Measurements from ENCODE around the gene TMPRSS2.

Gene TMPRSS2

DNA sequence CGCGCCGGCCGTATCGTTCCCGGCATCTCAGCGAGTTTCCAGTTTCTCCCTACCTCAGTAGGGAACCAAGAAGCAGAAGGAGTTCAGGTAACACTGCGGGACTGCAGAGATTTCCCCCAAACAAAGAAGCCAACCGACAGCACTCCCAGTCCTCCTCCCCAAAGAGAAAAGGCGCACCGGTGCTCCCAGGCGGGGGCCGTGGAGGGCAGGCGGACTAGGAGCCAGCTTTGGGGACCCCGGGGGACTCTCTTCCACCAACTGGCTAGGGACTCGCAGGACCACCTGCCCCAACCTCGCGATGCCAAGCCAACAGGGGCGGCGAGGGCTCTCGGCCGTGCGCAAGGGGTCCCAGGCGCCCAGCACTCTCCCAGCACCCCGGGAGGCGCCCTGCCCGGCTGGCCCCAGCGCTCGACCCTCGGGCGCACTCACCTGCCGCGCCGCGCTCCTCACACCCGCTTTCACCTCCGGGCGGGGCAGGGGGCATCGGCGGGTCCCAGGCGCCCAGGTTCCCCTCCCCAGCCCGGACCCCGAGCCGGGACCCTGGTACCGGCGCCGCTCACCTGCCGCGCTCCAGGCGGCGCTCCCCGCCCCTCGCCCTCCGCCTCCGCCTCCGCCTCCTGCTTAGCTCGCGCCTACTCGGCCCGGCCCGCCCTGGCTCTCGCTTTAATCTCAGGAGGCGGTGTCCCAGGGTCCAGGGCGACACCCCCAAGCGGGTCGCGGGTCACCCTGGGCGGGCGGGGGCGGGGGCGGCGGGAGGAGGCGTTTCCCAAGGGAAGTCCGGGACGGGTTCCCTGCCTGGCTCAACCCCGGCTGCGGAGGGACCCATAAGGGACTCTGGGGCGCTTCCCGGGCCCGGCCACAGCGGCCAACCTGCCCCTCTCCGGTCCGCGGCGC lies at the start of gene TMPRSS2:
Gene TMPRSS2, minus strand, starts transcription at position 638 of the 894 bp plus-strand sequence. CDS start 10,025 bp downstream, outside the sequence.
- DNase-seq (ENCODE audit: low spot score), result no peak

DNA sequence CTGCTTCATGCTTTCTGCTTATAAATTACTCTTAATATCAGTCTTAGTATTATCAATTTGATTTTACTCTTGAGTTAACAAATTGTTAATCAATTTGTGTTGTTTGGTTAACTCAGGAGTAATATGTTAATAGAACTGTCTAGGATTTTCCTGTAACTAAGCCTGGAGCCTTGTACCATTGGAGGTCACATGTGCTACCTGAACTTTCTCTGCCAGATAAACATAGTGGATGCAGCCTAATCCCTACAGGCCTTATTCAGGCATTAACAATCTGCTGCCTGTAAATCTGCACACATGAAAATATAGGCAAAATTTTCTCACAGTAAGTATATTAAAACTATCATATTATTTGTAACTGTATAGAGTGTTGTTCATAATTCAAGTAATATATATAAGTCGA lies 47.1 kb upstream of the TMPRSS2 start:
- DNase-seq (ENCODE audit: low spot score), result no peak

DNA sequence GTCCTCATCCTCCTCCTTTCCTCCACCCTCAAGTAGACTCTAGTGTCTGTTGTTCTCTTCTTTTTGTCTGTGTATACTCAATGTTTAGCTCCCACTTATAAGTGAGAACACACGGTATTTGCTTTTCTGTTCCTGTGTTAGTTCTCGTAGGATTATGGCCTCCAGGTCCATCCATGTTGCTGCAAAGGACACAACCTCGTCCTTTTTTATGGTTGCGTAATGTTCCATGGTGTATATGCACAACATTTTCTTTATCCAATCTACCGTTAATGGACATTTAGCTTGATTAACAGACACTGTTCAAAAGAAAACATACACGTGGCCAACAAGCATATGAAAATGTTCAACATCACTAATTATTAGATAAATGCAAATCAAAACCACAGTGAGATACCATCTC lies 44.3 kb upstream of the TMPRSS2 start:
- no peak for DNase-seq (ENCODE audit: low spot score)

DNA sequence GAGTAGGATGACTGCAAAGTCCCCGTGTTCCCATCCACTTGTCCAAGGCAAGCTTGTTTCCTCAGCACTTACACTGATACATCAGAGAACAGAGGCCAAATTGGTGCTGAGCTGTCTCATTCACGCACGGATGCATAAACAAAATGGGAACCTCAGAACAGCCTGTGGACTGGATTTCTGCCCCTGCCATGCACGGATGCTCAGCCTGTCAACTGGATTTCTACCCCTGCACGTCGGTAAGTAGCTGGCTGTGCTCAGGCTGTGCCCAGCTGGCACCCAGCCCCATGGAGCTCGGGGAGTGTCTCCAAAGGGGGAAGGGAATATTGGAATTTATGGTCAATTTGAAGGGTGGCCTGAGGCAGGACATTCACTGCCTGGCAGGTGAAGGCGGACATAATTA lies 40.8 kb upstream of the TMPRSS2 start:
- no peak for DNase-seq (ENCODE audit: low spot score)

DNA sequence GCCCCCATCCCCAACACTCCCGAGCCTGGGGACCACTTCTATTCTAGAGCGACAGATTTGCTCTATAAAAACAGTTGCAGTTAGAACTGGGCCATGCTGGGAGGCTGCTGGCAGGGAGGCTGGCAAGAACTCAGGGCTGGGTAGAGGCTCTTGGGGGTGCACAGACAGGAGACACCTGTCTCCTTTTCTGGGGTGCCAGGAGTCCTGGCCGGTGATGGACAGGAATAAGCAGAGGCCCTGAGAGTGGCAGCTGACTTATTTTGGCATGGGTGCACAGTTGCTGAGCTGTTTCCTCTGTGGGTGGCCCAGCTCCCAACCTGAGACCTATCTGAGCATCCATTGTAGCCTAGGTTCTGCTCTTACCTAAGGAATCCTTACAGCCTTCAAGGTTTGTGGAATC lies 39.2 kb upstream of the TMPRSS2 start:
- no peak for DNase-seq (ENCODE audit: low spot score)

DNA sequence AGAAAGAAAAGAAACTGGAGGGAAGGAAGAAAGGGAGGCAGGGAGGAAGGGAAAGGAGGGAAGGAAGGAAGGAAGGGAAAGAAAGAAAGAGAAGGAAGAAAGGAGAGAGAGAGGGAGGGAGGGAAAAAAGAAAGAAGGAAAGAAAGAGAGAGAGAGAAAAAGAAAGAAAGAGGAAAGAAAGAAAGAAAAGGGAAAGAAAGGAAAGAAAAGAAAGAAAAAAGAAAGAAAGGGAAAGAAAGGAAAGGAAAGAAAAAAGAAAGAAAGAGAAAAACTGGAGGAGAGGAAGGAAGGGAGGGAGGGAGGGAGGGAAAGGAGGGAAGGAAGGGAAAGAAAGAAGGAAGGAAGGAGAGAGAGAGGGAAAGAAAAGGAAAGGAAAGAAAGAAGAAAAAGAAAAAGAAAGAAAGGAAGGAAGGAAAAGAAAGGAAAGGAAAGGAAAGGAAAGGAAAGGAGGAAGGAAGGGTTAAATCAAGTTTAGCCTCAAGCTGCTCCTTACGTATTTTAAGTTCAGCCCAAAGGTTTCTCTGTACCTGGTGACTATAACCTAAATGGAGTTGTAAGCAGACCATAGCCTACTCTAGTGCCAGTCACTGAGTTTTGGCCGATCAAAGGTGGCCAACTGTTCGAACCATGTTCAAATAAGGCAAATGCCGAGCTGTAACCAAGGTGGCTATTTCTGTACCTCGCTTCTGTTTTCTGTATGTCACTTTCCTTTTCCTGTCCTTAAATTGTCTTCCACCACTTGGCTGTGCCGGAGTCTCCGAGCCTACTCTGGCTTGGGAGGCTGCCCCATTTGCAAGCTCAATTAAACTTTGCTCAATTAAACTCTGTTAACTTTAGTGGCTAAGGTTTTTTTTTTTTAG lies 37.8 kb upstream of the TMPRSS2 start:
- DNase-seq (ENCODE audit: low spot score), result no peak

DNA sequence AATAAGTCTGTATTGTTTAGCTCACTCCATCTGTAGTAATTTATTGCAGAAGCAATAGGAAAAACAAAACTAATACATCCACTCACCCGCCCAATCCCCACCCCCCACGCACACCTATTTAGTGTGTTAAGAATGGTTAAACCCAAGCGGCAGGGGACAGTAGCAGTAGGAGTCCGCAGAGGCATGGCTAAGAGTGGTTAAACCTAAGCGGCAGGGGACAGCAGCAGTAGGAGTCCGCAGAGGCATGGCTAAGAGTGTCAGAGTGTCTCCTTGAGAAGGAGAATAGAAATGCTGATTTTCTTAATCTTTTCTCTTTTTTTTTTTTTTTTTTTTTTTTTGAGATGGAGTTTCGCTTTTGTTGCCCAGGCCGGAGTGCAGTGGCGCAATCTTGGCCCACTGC lies 34.8 kb upstream of the TMPRSS2 start:
- DNase-seq (ENCODE audit: low spot score), result no peak

DNA sequence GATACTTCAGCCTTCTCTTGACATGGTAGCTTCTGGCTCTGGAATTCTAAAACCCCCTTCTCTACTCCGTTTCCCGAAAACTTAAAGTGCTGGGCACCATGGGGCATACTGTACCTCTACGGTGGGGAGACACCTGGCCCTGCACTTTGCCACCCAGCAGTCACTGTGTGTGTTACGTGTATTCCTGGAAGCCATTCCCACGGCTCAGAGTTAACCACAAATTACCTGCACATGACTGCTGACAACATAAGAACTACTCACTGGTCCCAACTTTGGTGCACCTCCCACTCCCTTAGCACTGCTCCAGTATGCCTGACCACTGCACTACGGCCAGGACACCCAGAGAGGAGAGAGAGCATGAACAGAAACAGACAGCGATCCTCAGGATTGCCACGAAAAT lies 29.4 kb upstream of the TMPRSS2 start:
- no peak for DNase-seq (ENCODE audit: low spot score)

DNA sequence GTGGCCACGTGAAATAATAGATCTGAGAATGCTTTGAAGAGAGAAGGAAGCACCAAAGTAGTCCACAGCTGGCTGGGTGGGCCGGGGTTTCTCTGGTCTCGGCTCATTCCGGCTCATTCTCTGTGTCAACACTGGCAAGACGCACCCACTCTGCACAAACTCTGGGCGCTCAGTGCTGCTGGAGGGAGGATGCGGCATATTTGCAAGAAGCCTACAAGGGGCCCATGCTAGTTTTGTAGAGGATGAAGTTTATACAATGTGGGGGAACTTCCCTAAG lies 28.8 kb upstream of the TMPRSS2 start:
- no peak for DNase-seq (ENCODE audit: low spot score)

DNA sequence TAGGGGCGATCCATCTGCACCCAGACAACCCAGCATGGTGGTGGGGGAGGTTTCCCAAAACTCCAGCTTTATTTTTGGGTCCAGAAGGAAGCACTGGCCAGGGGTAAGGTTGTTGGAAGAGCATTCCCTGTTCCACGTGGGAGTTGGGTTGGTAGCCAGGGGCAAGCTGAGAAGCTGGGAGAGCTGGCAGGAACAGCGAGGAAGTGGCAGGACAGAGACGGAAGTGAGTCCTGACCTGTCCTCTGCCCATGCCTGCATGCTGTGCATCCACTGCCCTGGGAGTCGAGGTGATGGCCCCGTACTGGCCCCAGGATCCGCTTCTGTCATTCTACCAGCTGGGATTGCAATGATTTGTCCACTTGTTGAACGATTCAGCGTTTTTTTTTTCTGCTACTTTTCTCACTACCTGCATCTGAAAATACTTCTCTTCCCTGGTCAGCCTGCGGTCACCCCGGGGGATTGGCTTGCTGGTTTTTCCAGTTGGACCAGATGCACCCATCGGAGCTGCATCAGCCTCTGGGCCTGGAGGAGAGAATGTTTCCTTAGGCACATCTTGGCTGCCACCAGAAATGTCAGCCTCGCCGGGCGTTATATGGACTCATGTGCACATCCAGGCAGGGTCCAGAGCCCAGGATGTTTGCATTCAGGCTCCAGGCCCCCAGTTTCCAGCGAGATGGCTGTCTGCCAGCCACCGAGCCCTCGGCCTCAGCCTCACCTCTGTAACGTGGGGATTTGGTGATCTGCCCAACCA lies 28.3 kb upstream of the TMPRSS2 start:
- no peak for DNase-seq (ENCODE audit: low spot score)

DNA sequence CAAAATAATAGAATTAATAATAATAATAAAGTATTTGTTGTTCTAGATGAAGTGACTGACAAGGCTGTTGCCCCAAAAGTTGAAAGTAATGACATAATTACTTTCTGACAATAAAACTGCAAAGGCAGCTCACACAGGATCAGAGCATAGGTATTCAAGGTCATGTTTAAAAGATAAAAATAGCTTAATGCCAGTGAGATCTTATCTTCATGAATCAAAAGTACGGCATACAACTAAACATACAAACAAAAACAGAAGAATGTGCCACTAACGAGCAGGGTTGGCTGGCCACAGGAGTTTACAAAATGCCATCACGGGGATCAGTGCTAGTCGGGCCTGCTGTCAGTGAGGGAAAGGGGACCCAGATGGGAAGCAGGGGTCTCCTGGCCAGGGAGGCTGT lies 22.4 kb upstream of the TMPRSS2 start:
- DNase-seq (ENCODE audit: low spot score), result no peak

DNA sequence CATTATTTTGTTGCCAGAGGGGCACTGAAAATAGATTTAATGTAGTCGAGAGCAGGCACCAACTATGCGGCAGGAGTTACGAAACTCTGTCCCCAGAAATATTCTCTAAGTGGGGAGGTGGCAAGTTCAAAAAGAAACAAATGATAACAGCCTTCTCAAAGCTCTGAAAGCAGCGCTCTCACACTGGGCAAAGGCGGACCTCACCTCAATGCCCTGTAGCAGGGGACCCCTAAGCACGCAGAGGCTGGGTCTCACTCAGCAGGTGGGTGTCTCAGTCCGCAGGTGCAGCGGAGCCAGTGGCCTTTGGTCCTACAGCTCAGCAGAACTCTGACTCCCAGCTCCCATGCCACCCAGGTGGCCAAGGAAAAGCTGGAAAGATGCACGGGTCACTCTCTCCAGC lies 21.8 kb upstream of the TMPRSS2 start:
- DNase-seq (ENCODE audit: low spot score), result no peak

DNA sequence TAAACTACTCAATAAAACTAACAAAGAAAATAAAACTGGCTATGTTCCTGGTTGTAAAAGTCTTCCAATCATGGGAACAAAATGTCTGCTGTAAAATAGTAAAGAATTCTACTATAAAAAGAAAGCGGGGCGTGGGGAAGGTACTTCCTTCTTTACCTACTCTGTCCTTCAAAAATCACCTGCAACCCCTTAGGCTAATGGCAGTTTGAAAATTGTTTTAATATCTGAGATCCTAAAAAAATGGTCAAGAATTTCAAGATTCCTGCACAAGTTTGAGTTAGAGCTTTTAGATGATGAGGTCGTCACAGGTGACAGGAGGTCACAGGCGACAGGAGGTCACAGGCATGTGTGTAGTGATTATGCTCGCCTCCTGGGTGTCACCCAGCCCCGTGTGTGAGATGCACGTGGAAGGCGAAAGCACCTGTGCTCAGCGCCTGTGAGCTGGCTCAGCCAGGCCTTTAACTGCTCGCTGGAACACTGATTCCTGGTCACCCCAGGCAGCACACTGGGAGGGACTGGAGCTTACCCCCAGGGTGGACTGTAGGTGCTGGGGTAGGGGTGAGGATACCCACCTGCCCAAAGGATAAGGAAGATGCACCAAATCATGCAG lies 18.6 kb upstream of the TMPRSS2 start:
- DNase-seq (ENCODE audit: low spot score), result no peak

DNA sequence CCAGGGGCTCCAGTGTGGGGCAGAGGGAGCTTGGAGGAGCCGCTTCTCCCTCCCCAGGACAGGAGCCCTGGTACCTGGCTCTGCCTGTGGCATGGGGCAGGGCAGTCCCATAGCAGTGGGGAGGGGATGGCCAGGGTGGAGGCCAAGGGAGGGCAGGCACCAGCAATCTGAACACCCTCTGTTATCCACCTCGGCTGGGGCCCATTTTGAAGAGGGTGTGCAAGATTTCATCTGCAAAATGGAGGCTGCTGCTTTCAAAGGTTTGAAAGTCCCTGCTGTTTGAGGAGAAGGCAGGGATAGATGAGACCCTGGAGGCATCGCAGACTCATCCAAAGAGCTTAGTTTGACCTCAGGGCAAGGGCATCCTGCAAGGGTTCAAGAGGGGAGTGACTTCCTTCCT lies 15.2 kb upstream of the TMPRSS2 start:
- no peak for DNase-seq (ENCODE audit: low spot score)

DNA sequence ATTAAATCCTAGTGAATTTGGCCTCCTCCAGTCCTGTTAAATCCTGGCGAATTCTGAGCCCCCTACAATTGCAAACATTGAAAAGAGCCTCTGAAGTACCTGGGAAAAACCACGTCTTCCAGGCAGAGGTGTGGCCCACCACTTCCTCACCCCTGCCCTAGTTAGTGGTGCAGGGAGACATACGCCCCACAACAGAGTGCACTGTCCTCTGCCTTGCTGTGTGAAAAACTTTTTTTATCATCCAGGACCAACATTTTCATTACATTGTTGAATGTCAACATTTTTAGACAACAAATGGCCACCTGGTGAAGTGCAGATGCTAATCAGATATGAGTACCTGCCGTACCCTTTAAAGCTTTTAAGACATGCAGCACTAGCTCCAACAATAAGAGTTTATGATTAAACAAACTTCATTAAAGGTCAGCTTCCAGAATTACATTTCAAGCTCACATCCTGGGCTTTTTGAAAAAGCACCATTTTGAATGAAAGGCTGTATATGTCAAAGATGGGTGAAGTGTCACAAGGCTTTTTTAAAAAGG lies 13.6 kb upstream of the TMPRSS2 start:
- no peak for DNase-seq (ENCODE audit: low spot score)

DNA sequence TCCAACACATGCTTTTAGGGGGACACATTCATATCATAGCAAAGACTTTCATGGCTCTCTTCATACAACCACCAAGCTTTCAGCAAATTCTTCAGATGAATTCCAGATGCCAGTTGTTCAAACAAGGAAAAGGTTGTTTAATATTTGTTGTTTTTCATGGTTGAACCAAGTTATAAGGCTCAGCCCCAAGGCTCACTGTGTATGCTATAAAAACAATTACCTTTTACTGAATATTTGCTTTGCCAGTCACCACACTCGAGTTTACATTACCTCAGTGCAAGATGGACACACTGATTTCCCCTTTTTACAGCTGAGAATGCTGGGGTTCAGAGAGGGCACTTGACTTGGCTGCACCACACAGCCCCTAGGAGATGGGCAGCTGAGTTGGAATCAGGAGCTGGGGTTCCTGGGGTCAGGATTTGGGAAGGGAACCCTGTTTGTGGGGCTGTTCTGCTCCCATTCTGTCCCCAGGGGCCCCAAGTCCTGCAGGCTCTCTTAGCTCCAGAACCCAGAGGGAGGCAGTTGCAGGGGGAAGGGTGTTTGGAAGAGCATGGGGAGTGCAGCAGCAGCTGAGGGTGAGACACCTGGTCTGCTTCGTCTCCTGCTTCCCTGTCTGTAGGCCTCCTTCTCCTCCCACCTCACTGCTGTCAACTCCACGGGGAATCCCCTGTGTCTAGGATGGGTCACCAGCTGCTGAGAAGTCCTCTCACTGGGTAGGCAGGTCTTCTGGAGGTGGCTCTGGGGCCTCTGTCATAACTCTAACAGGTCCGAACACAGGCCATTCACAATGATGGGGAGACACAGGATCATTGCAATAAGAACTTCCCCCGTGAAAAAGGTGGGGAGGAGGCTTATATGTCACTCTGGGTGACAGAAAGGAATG lies 12.8 kb upstream of the TMPRSS2 start:
- DNase-seq (ENCODE audit: low spot score), result no peak

DNA sequence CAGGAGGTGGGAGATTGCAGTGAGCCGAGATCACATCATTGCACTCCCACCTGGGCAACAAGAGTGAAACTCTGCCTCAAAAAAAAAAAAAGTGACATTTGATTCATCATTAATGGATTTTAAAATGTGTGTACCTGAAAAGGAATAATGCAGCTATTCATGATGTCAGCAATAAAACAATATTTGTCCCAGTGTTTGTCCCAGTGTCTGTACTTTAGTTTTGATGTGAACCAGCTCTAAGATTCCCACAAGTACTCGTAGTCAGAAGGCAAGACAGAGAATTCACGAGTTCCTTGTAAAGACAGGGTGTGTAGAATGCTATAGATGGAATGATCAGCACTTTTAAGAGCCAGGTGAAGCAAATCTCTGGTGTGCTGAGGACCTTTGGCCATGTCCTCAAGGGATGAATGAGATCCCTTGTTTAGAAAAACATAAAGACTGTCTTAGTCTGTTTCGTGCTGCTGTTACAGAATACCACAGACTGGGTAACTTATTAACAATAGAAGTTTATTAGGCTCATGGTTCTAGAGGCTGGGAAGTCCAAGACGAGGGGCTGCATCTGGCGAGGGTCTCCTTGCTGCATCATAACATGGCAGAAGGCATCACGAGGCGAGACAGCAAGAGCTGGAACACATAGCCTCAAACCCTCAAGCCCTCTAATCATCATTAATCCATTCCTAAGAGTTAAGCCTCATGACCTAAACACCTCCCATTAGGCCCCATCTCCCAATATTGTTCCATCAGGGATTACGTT lies 12.0 kb upstream of the TMPRSS2 start:
- no peak for DNase-seq (ENCODE audit: low spot score)

DNA sequence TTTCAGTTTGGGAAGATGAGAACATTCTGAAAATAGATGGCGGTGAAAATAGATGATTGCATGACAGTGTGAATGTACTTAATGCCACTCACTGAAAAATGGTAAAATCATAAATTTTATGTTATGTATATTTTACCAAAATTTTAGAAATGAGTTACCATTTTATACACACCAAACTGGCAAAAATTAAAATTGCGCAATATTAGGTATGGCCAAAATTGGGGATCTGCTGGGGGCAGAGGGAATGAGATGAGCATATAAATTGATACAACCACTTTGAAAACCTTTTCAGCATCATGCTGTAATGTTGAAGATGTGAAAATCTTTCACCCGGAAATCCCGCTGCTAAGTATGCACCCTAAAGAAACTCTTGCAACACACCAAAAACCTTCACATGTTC lies 10.8 kb upstream of the TMPRSS2 start:
- no peak for DNase-seq (ENCODE audit: low spot score)

DNA sequence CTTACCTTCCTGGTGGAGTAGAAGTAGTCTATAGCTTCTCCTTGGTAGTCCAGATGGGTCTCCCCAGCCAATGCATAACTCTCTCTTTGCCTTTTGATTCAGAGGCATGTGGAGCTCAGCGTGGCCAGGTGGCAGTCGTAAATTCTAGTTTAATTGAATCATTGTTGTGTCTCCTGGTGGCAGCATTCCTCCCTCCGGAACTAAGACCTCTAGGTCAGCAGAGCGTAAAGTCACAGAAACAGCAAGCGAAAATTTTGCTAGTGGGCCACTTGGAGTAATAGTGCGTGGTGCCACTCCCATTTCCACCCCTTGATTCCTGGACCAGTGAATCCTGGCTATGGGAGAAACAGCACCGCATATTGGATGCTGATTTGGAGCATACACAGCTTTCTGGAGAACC lies 3.9 kb upstream of the TMPRSS2 start:
- no peak for DNase-seq (ENCODE audit: low spot score)

DNA sequence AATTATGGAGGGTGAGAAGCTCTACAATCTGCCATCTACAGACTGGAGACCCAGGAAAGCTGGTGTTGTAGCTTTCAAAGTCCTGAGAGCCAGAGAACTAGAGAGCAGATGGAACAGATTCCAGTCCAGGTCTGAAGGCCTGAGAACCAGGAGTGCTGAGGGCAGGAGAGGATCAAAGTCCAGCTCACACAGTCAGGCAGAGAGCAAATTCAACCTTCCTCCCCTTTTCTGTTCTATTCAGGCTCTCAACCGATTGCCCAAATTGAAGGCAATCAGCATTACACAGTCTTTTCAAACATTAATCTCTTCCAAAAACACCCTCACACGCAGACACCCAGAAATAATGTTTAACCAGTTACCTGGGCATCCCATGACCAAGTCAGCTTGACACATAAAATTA lies 2.5 kb upstream of the TMPRSS2 start:
- no peak for DNase-seq (ENCODE audit: low spot score)
